CD14-positive monocyte (primary cell): Measurements from ENCODE around the gene FGD2. TPM values are rescaled to one million over a fixed set of nuclear protein-coding genes. Genes with fewer than 3 reads are reported as not detected.

Source experiments
- DNase-seq, 3 donors: peaks; one replicate each; pipeline ENCODE4 v3.0.0-alpha.2; 2011 to 2022
- H2AFZ ChIP-seq: 2 replicates; pipeline ENCODE4 v1.6.0; 2012; ENCODE audit warnings: mild to moderate bottlenecking, low read depth, low read length, inconsistent platforms; ENCODE audit not compliant: insufficient read depth, poor library complexity, severe bottlenecking
- H3K27ac ChIP-seq, 2 donors: 1 replicate in 1 of 2; 2 replicates in 1 of 2; pipeline ENCODE4 v1.5.1; 2012 to 2013; ENCODE audit warnings: low read length in 2 of 2, control low read depth in 1 of 2, inconsistent platforms in 1 of 2, low read depth in 1 of 2, mild to moderate bottlenecking in 1 of 2
- H3K27me3 ChIP-seq, 2 donors: one replicate each; pipeline versions ENCODE4 v1.6.0 to v1.6.1; 2011 to 2013; ENCODE audit warnings: low read length in 2 of 2; ENCODE audit not compliant: control insufficient read depth in 2 of 2, insufficient read depth in 2 of 2
- H3K36me3 ChIP-seq, 2 donors: replicated peaks in 1 of 2; 1 replicate in 1 of 2; 2 replicates in 1 of 2; pipeline versions ENCODE4 v1.5.1 to v1.6.1; 2012 to 2013; ENCODE audit warnings: low read length in 2 of 2, control low read depth in 1 of 2, inconsistent platforms in 1 of 2, mild to moderate bottlenecking in 1 of 2; ENCODE audit not compliant: insufficient read depth in 2 of 2, control insufficient read depth in 1 of 2
- H3K4me1 ChIP-seq, 2 donors: 1 replicate in 1 of 2; 2 replicates in 1 of 2; pipeline versions ENCODE4 v1.5.1 to v1.6.1; 2012 to 2013; ENCODE audit warnings: low read length in 2 of 2, control low read depth in 1 of 2, inconsistent platforms in 1 of 2, mild to moderate bottlenecking in 1 of 2, moderate library complexity in 1 of 2; ENCODE audit not compliant: insufficient read depth in 2 of 2, control insufficient read depth in 1 of 2
- H3K4me2 ChIP-seq: replicated peaks from 2 replicates; pipeline ENCODE3; 2012; ENCODE audit warnings: low read length, moderate library complexity, mild to moderate bottlenecking; ENCODE audit not compliant: poor library complexity, severe bottlenecking; ENCODE audit errors: extremely low read depth
- H3K4me3 ChIP-seq, 3 experiments: fragments of 200-600 bp in 1 of 3; sonication (generic) in 1 of 3; replicated peaks in 1 of 3; 1 replicate in 2 of 3; 2 replicates in 1 of 3; pipeline ENCODE4 v1.5.1; 2011 to 2013; ENCODE audit warnings: low read length in 3 of 3, mild to moderate bottlenecking in 3 of 3, control low read depth in 2 of 3, low read depth in 2 of 3, inconsistent platforms in 1 of 3, moderate library complexity in 1 of 3
- H3K79me2 ChIP-seq: 2 replicates; pipeline ENCODE4 v1.6.0; 2012; ENCODE audit warnings: mild to moderate bottlenecking, control low read depth, inconsistent platforms, low read length, moderate library complexity; ENCODE audit not compliant: insufficient read depth
- H3K9ac ChIP-seq: 2 replicates; pipeline ENCODE4 v1.6.0; 2017; ENCODE audit warnings: low read length, mild to moderate bottlenecking; ENCODE audit not compliant: insufficient read depth, poor library complexity, severe bottlenecking
- H3K9me3 ChIP-seq, 2 donors: replicated peaks in 1 of 2; 1 replicate in 1 of 2; 2 replicates in 1 of 2; pipeline versions ENCODE4 v1.5.1 to v1.6.1; 2012 to 2013; ENCODE audit warnings: low read length in 2 of 2, control low read depth in 1 of 2; ENCODE audit not compliant: control insufficient read depth in 1 of 2, insufficient read depth in 1 of 2
- H4K20me1 ChIP-seq: 2 replicates; pipeline ENCODE4 v1.6.0; 2012; ENCODE audit warnings: mild to moderate bottlenecking, low read length, control low read depth, moderate library complexity; ENCODE audit not compliant: insufficient read depth
- H3K27ac Mint-ChIP-seq, 7 donors: one replicate each; pipeline ENCODE4 v1.8.0; 2020; ENCODE audit warnings: mild to moderate bottlenecking in 7 of 7, mixed read lengths in 7 of 7, moderate library complexity in 6 of 7, inconsistent platforms in 2 of 7
- H3K27me3 Mint-ChIP-seq, 3 donors: one replicate each; pipeline ENCODE4 v1.8.0; 2021 to 2022; ENCODE audit warnings: low read depth in 3 of 3, mild to moderate bottlenecking in 3 of 3, mixed read lengths in 3 of 3, moderate library complexity in 3 of 3, inconsistent platforms in 1 of 3
- H3K36me3 Mint-ChIP-seq, 2 donors: one replicate each; pipeline ENCODE4 v1.8.0; 2020; ENCODE audit warnings: mixed read lengths in 2 of 2, inconsistent platforms in 1 of 2, mild to moderate bottlenecking in 1 of 2
- H3K4me1 Mint-ChIP-seq: one replicate; pipeline ENCODE4 v1.8.0; 2020; ENCODE audit warnings: mild to moderate bottlenecking, mixed read lengths
- H3K4me3 Mint-ChIP-seq, 2 donors: one replicate each; pipeline ENCODE4 v1.8.0; 2020; ENCODE audit warnings: mild to moderate bottlenecking in 2 of 2, mixed read lengths in 2 of 2, moderate library complexity in 1 of 2
- H3K9me3 Mint-ChIP-seq, 7 donors: one replicate each; pipeline ENCODE4 v1.8.0; 2020 to 2022; ENCODE audit warnings: mixed read lengths in 7 of 7, mild to moderate bottlenecking in 6 of 7, moderate library complexity in 6 of 7, inconsistent platforms in 2 of 7
- WGBS: methylation state at CpG from one replicate; pipeline ENCODE4 v1.1.5; 2013; ENCODE audit warnings: missing lambda C conversion rate; ENCODE audit not compliant: insufficient coverage; 5-methylcytosine and 5-hydroxymethylcytosine counted together
- intact Hi-C, 2 donors: fragments of 100-400 bp; cut with micrococcal nuclease; formaldehyde crosslinking; loops; one replicate each; pipeline versions ENCODE4 v1.15.0 to v1.15.1; 2023
- polyA plus RNA-seq, 3 donors: library from polyadenylated mRNA; depleted of rRNA in 1 of 3; unstranded in 2 of 3; stranded (reverse) in 1 of 3; fragments of 300-500 nt in 2 of 3; fragments of >200 nt in 1 of 3; fragmentation: Illumina TruSeq in 2 of 3; gene quantifications; 1 replicate in 2 of 3; 2 replicates in 1 of 3; pipeline ENCODE4 v1.2.3, GENCODE V29; 2012 to 2021
- TF ChIP-seq, protein P1 (sequence below): fragments of 200-600 bp; IDR thresholded peaks from one replicate; pipeline ENCODE4 v1.8.0; 2022; ENCODE audit warnings: antibody characterized with exemption, mild to moderate bottlenecking

Gene FGD2
- polyA plus RNA-seq, 3 donors, result 25.3 to 356 (median 50.0) TPM

DNA sequence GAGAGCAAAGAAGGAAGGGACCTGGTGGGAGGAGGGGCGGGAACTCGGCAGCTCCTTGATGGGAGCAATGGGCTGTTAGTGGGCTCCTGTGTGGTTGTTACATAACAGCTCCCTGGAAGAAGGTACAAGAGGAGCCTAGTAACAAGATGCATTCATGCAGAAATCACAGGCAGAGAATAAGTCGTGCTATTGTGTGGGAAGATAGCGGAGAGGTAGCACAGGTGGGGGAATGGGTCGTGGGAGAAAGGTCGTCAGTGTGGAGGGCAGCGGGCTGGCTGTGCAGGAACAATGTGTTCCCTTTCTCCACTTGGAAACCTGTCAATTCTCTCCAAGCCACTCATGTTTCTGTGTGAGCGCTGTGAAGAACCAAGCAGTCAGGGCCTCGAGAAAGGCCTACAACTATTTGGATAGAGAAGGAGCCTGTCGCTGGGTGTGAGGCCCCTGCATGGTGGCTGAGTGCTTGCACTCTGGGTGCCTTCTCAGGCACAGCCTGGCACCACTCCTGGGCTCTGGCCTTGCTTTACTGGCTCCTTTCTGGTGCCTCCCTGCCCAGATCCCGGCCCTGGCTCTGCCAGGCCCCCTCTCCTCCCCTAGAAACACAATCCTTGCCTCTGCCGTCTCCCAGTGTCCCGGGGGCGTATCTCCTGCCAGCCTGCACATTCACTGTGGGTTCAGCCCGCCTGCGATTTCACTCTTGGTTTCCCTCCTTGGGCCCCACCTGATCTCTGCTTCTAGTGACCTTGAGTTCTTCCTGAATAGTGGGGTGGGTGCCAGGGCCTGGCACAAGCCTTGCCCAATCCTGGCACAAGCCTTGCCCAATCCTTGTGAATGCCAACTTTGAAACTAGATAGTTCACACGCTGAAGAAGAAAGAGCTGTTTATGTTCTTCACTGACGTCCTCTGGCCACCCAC lies 7.4 kb upstream of the FGD2 start:
- H3K27ac Mint-ChIP-seq, result no peak overlapping the region

DNA sequence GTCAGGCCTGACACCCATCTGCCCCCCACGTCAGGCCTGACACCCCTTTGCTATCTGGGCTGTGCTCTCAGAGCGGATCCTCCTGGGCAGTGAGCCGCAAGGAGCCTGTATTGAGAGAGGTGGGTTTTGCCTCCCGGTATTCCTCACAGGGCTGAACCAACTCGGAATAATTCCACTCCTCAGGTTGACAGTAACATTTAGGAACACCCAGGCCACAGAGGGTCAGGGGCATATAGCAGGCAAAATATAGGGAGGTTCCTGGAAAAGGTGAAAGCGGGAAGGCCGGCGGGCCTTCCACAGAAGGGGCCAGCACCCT lies 6.8 kb upstream of the FGD2 start:
- Histone ChIP-seq H4K20me1 (no peaks in the 10 kb centered on the region), H3K27me3 (no peaks in the 10 kb centered on the region), H3K4me2 (no peak overlapping the region), H3K4me3 (no peak overlapping the region), H3K4me1 (peaks cover 12 to 17% of the 10 kb centered on the region in 2 donors), H3K9me3 (no peaks in the 10 kb centered on the region), H3K27ac (no peak overlapping the region), H3K9ac (no peak overlapping the region), H2AFZ (no peak overlapping the region), H3K36me3 (no peaks in the 10 kb centered on the region), H3K79me2 (no peaks in the 10 kb centered on the region)
- DNase-seq, result no peak
- TF ChIP-seq, protein P1, sequence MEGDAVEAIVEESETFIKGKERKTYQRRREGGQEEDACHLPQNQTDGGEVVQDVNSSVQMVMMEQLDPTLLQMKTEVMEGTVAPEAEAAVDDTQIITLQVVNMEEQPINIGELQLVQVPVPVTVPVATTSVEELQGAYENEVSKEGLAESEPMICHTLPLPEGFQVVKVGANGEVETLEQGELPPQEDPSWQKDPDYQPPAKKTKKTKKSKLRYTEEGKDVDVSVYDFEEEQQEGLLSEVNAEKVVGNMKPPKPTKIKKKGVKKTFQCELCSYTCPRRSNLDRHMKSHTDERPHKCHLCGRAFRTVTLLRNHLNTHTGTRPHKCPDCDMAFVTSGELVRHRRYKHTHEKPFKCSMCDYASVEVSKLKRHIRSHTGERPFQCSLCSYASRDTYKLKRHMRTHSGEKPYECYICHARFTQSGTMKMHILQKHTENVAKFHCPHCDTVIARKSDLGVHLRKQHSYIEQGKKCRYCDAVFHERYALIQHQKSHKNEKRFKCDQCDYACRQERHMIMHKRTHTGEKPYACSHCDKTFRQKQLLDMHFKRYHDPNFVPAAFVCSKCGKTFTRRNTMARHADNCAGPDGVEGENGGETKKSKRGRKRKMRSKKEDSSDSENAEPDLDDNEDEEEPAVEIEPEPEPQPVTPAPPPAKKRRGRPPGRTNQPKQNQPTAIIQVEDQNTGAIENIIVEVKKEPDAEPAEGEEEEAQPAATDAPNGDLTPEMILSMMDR, result no peak
- no peak overlapping the region for H3K27ac Mint-ChIP-seq
- intact Hi-C loops, result no loop called here
- no peaks in the 10 kb centered on the region for H3K36me3 Mint-ChIP-seq
- WGBS, result 100% methylated on average over 3 of the region's 8 CpGs
- H3K4me1 Mint-ChIP-seq, result peaks cover 18% of the 10 kb centered on the region
- H3K4me3 Mint-ChIP-seq, result peak overlapping the region in 1 of 2 donors; percentile 28
- peaks cover 0 to 2% (median 0%) of the 10 kb centered on the region in 7 donors for H3K9me3 Mint-ChIP-seq
- peaks cover 1 to 4% (median 3%) of the 10 kb centered on the region in 3 donors for H3K27me3 Mint-ChIP-seq

More for the DNA sequence above, 7.4 kb upstream of the FGD2 start:
- peaks cover 2 to 4% (median 3%) of the 10 kb centered on the region in 3 donors for H3K27me3 Mint-ChIP-seq
- Histone ChIP-seq H3K9ac (no peak overlapping the region), H3K36me3 (no peaks in the 10 kb centered on the region), H3K79me2 (no peaks in the 10 kb centered on the region), H3K4me2 (no peak overlapping the region), H4K20me1 (no peaks in the 10 kb centered on the region), H2AFZ (no peak overlapping the region), H3K4me3 (no peak overlapping the region), H3K27ac (no peak overlapping the region), H3K27me3 (no peaks in the 10 kb centered on the region), H3K4me1 (peaks cover 12 to 17% of the 10 kb centered on the region in 2 donors), H3K9me3 (no peaks in the 10 kb centered on the region)
- WGBS, result 94% methylated on average over 9 of the region's 18 CpGs
- TF ChIP-seq, protein P1, result no peak
- DNase-seq, result no peak
- H3K36me3 Mint-ChIP-seq, result no peaks in the 10 kb centered on the region
- intact Hi-C loops, result no loop called here
- H3K9me3 Mint-ChIP-seq, result peaks cover 0 to 2% (median 0%) of the 10 kb centered on the region in 7 donors
- H3K4me1 Mint-ChIP-seq, result peaks cover 17% of the 10 kb centered on the region
- no peak overlapping the region for H3K4me3 Mint-ChIP-seq
